Activated effector memory CD4-positive, alpha-beta T cell treated with anti-CD3 and anti-CD28 coated beads, Interleukin-2, amount 50 U/mL, for 16 hours (primary cell): ENCODE results near the gene APELA.
"Not testable (repeated sequence)": the region's sequence is repeated elsewhere in the genome, so short reads cannot be mapped to it uniquely, and the experiment has no call there.

Experiments used
- DNase-seq: peaks from one replicate; pipeline ENCODE4 v3.0.0-alpha.2; 2020

Gene APELA

GRCh38 chr4:164927101-164927500, 50.1 kb downstream of the APELA start:
- not testable (repeated sequence) for DNase-seq

- no peak for DNase-seq
Observed at GRCh38 chr4:164930647-164931046, 53.7 kb downstream of the APELA start.

GRCh38 chr4:164931551-164932324, 54.8 kb downstream of the APELA start:
- no peak for DNase-seq

- DNase-seq: no peak
Observed at GRCh38 chr4:164933244-164933643, 56.3 kb downstream of the APELA start.

- DNase-seq: no peak
Observed at GRCh38 chr4:164935363-164935762, 58.4 kb downstream of the APELA start.

GRCh38 chr4:164935865-164936606, 59.1 kb downstream of the APELA start:
- DNase-seq: not testable (repeated sequence)

GRCh38 chr4:164937576-164938270, 60.7 kb downstream of the APELA start:
- DNase-seq: no peak

- no peak for DNase-seq
Observed at GRCh38 chr4:164943192-164943591, 66.2 kb downstream of the APELA start.

GRCh38 chr4:164945146-164945545, 68.2 kb downstream of the APELA start:
- DNase-seq: no peak

GRCh38 chr4:164946810-164947209, 69.8 kb downstream of the APELA start:
- no peak for DNase-seq
